ENCODE measurements around the gene TMEM233.

TMEM233 gene

GRCh38 chr12:119681111-119681510 lies 87.5 kb downstream of the TMEM233 start:
- no peak for TF ChIP-seq CTCF (IDR thresholded peaks at IDR 0.05; ENCODE audit: low read depth, low read length, missing control alignments)
- peaks cover 48% of the 10 kb centered on the region for H3K36me3 ChIP-seq (replicated peaks)
- H3K4me3 ChIP-seq (ENCODE audit: low read depth, low read length) = no peak overlapping the region
- no peak overlapping the region for H3K27ac ChIP-seq
- in situ Hi-C loops (cut with HindIII; ENCODE audit: low pct_ligation_motif_present, low sequenced_read_pairs) = no loop called here
- DNase-seq = no peak
- no peaks in the 10 kb centered on the region for H3K27me3 ChIP-seq (replicated peaks)

GRCh38 chr12:119681728-119682638 lies 88.4 kb downstream of the TMEM233 start:
- no peak for DNase-seq
- Histone ChIP-seq H3K27ac (no peak overlapping the region), H3K4me3 (ENCODE audit: low read depth, low read length) (no peak overlapping the region), H3K36me3 (replicated peaks) (peaks cover 39% of the 10 kb centered on the region), H3K27me3 (replicated peaks) (no peaks in the 10 kb centered on the region)
- in situ Hi-C loops (cut with HindIII; ENCODE audit: low pct_ligation_motif_present, low sequenced_read_pairs) = no loop called here
- TF ChIP-seq CTCF (IDR thresholded peaks at IDR 0.05; ENCODE audit: low read depth, low read length, missing control alignments) = no peak

GRCh38 chr12:119682639-119683252 lies 89.2 kb downstream of the TMEM233 start:
- Histone ChIP-seq H3K36me3 (replicated peaks) (peaks cover 35% of the 10 kb centered on the region), H3K27me3 (replicated peaks) (no peaks in the 10 kb centered on the region), H3K4me3 (ENCODE audit: low read depth, low read length) (no peak overlapping the region), H3K27ac (no peak overlapping the region)
- no peak for DNase-seq
- in situ Hi-C loops (cut with HindIII; ENCODE audit: low pct_ligation_motif_present, low sequenced_read_pairs) = no loop called here
- no peak for TF ChIP-seq CTCF (IDR thresholded peaks at IDR 0.05; ENCODE audit: low read depth, low read length, missing control alignments)

- no peak for TF ChIP-seq CTCF (IDR thresholded peaks at IDR 0.05; ENCODE audit: low read depth, low read length, missing control alignments)
- no peak overlapping the region for H3K27ac ChIP-seq
- H3K4me3 ChIP-seq (ENCODE audit: low read depth, low read length) = no peak overlapping the region
- peaks cover 28% of the 10 kb centered on the region for H3K36me3 ChIP-seq (replicated peaks)
- peak; percentile 11 for DNase-seq
- in situ Hi-C loops (cut with HindIII; ENCODE audit: low pct_ligation_motif_present, low sequenced_read_pairs) = no loop called here
- H3K27me3 ChIP-seq (replicated peaks) = no peaks in the 10 kb centered on the region
These were observed 89.8 kb downstream of the TMEM233 start for GRCh38 chr12:119683413-119683812.

GRCh38 chr12:119683816-119684215 lies 90.2 kb downstream of the TMEM233 start:
- H3K36me3 ChIP-seq (replicated peaks) = peaks cover 26% of the 10 kb centered on the region
- in situ Hi-C loops (cut with HindIII; ENCODE audit: low pct_ligation_motif_present, low sequenced_read_pairs) = no loop called here
- no peak for DNase-seq
- H3K4me3 ChIP-seq (ENCODE audit: low read depth, low read length) = no peak overlapping the region
- H3K27me3 ChIP-seq (replicated peaks) = no peaks in the 10 kb centered on the region
- no peak overlapping the region for H3K27ac ChIP-seq
- no peak for TF ChIP-seq CTCF (IDR thresholded peaks at IDR 0.05; ENCODE audit: low read depth, low read length, missing control alignments)

Measured in brain microvascular endothelial cell (primary cell).